HEK293 (cell line): ENCODE measurements around the gene DDX52.

ENCODE experiments used
- CTCF ChIA-PET: fragments of 350-600 bp; formaldehyde crosslinking; extraction: SDS; loops from one replicate; lab custom pipeline; 2021; ENCODE audit warnings: antibody characterized with exemption; lab: Yijun Ruan, JAX
- POLR2A ChIA-PET: fragments of 300-600 bp; formaldehyde crosslinking; extraction: SDS; loops from one replicate; lab custom pipeline; 2020; ENCODE audit warnings: antibody characterized with exemption, inconsistent platforms; lab: Yijun Ruan, JAX
- H3K27ac ChIP-seq: fragments of 200-500 bp; sonication (Bioruptor generic); 2 replicates; pipeline ENCODE4 v1.5.1; 2014; ENCODE audit warnings: low read depth, low read length, control low read depth, inconsistent platforms; ENCODE audit errors: extremely low read depth
- H3K36me3 ChIP-seq, 2 experiments: fragments of 200-500 bp in 1 of 2; sonication (Bioruptor generic) in 1 of 2; 1 replicate in 1 of 2; 2 replicates in 1 of 2; pipeline ENCODE4 v1.5.1; 2014 to 2017; ENCODE audit warnings: inconsistent platforms in 2 of 2, low read length in 2 of 2; ENCODE audit not compliant: control insufficient read depth in 2 of 2, insufficient read depth in 1 of 2
- H3K4me1 ChIP-seq: fragments of 200-500 bp; sonication (Bioruptor generic); 2 replicates; pipeline ENCODE4 v1.5.1; 2014; ENCODE audit warnings: mild to moderate bottlenecking, low read length, inconsistent platforms; ENCODE audit not compliant: control insufficient read depth, insufficient read depth
- H3K4me3 ChIP-seq: 2 replicates; pipeline ENCODE4 v1.5.1; 2011; ENCODE audit warnings: low read depth, mild to moderate bottlenecking, control low read depth, low read length, moderate library complexity
- H3K9me3 ChIP-seq: fragments of 200-500 bp; sonication (Bioruptor generic); 2 replicates; pipeline ENCODE4 v1.5.1; 2014; ENCODE audit warnings: low read depth, low read length, inconsistent platforms; ENCODE audit not compliant: control insufficient read depth, insufficient read depth
- BCL11B ChIP-seq: fragments of 450-650 bp; formaldehyde crosslinking; IDR thresholded peaks from 2 replicates; pipeline ENCODE4 v1.5.1; 2016; ENCODE audit warnings: low read depth, missing biosample characterization, missing genetic modification characterization
- GFI1B ChIP-seq: fragments of 450-650 bp; formaldehyde crosslinking; IDR thresholded peaks from 2 replicates; pipeline ENCODE4 v1.5.1; 2016; ENCODE audit warnings: missing biosample characterization, missing genetic modification characterization
- KLF10 ChIP-seq: fragments of 450-650 bp; IDR thresholded peaks from 2 replicates; pipeline ENCODE4 v1.5.1; 2018; ENCODE audit warnings: missing biosample characterization, mild to moderate bottlenecking, missing genetic modification characterization
- KLF9 ChIP-seq: fragments of 450-650 bp; formaldehyde crosslinking; IDR thresholded peaks from 2 replicates; pipeline ENCODE4 v1.5.1; 2016; ENCODE audit warnings: missing biosample characterization, missing genetic modification characterization, low read depth
- MYNN ChIP-seq: fragments of 450-650 bp; formaldehyde crosslinking; IDR thresholded peaks from 2 replicates; pipeline ENCODE4 v1.5.1; 2016; ENCODE audit warnings: missing biosample characterization, missing genetic modification characterization, borderline replicate concordance
- PATZ1 ChIP-seq: fragments of 450-650 bp; formaldehyde crosslinking; IDR thresholded peaks from 2 replicates; pipeline ENCODE4 v1.5.1; 2016; ENCODE audit warnings: missing biosample characterization, missing genetic modification characterization
- ZFHX2 ChIP-seq: fragments of 450-650 bp; formaldehyde crosslinking; conservative IDR thresholded peaks from 2 replicates; pipeline ENCODE4 v1.5.1; 2016; ENCODE audit warnings: missing biosample characterization, missing genetic modification characterization
- ZNF146 ChIP-seq: fragments of 450-650 bp; formaldehyde crosslinking; IDR thresholded peaks from 2 replicates; pipeline ENCODE4 v1.5.1; 2016; ENCODE audit warnings: missing biosample characterization, missing genetic modification characterization
- ZNF18 ChIP-seq: fragments of 450-650 bp; formaldehyde crosslinking; IDR thresholded peaks from 2 replicates; pipeline ENCODE4 v1.5.1; 2016; ENCODE audit warnings: missing biosample characterization, missing genetic modification characterization
- ZNF19 ChIP-seq: fragments of 450-650 bp; formaldehyde crosslinking; IDR thresholded peaks from 2 replicates; pipeline ENCODE4; 2016; ENCODE audit warnings: missing biosample characterization, missing genetic modification characterization, low read depth
- ZNF214 ChIP-seq: fragments of 450-650 bp; formaldehyde crosslinking; IDR thresholded peaks from 2 replicates; pipeline ENCODE4 v1.5.1; 2017; ENCODE audit warnings: missing biosample characterization, mild to moderate bottlenecking, missing genetic modification characterization, borderline replicate concordance
- ZNF223 ChIP-seq: fragments of 450-650 bp; formaldehyde crosslinking; IDR thresholded peaks from 2 replicates; pipeline ENCODE4 v1.5.1; 2016; ENCODE audit warnings: missing biosample characterization, missing genetic modification characterization
- ZNF394 ChIP-seq: fragments of 450-650 bp; formaldehyde crosslinking; IDR thresholded peaks from 2 replicates; pipeline ENCODE4 v1.5.1; 2016; ENCODE audit warnings: missing biosample characterization, missing genetic modification characterization, mild to moderate bottlenecking, moderate library complexity, borderline replicate concordance
- ZNF416 ChIP-seq: fragments of 450-650 bp; formaldehyde crosslinking; IDR thresholded peaks from 2 replicates; pipeline ENCODE4 v1.5.1; 2016; ENCODE audit warnings: missing biosample characterization, missing genetic modification characterization
- ZNF513 ChIP-seq: fragments of 450-650 bp; IDR thresholded peaks from 2 replicates; pipeline ENCODE4 v1.5.1; 2018; ENCODE audit warnings: missing biosample characterization, missing genetic modification characterization
- ZNF514 ChIP-seq: fragments of 450-650 bp; formaldehyde crosslinking; IDR thresholded peaks from 2 replicates; pipeline ENCODE4 v1.5.1; 2016; ENCODE audit warnings: missing biosample characterization, missing genetic modification characterization
- ZNF623 ChIP-seq: fragments of 450-650 bp; formaldehyde crosslinking; IDR thresholded peaks from 2 replicates; pipeline ENCODE4 v1.5.1; 2016; ENCODE audit warnings: missing biosample characterization, missing genetic modification characterization
- ZXDB ChIP-seq: fragments of 450-650 bp; formaldehyde crosslinking; IDR thresholded peaks from 2 replicates; pipeline ENCODE4 v1.5.1; 2016; ENCODE audit warnings: missing biosample characterization, missing genetic modification characterization

Gene DDX52

GRCh38 chr17:37662353-37662752, 19.1 kb upstream of the DDX52 start (continued):
- TF ChIP-seq GFI1B: no peak
- no peak for TF ChIP-seq MYNN
- TF ChIP-seq ZXDB (tag by site-specific recombination): no peak

GRCh38 chr17:37661400-37662014, 18.3 kb upstream of the DDX52 start:
- no peaks in the 10 kb centered on the region for H3K9me3 ChIP-seq
- H3K36me3 ChIP-seq: no peaks in the 10 kb centered on the region
- no peak overlapping the region for H3K4me3 ChIP-seq
- H3K4me1 ChIP-seq: no peaks in the 10 kb centered on the region
- H3K27ac ChIP-seq: no peak overlapping the region
- CTCF ChIA-PET: interaction anchor here (0.6 to 3.3 kb wide), 4 partner anchors 11 to 109 kb away, joined by 3 to 18 read pairs (median 4); no protein-coding TSS in a partner anchor
- POLR2A ChIA-PET: no interaction called here
- TF ChIP-seq ZFHX2 (tag by site-specific recombination) (no peak), GFI1B (no peak), ZNF146 (tag by site-specific recombination) (no peak), ZNF623 (tag by site-specific recombination) (no peak), ZNF18 (tag by site-specific recombination) (no peak), BCL11B (tag by site-specific recombination) (no peak), ZNF19 (tag by site-specific recombination) (no peak), PATZ1 (tag by site-specific recombination) (no peak)

- Histone ChIP-seq H3K4me1 (no peaks in the 10 kb centered on the region), H3K36me3 (no peaks in the 10 kb centered on the region), H3K9me3 (no peaks in the 10 kb centered on the region), H3K27ac (no peak overlapping the region), H3K4me3 (no peak overlapping the region)
- ChIA-PET CTCF (interaction anchor here (1.2 to 1.7 kb wide), 2 partner anchors 111 to 131 kb away, joined by 3 to 6 read pairs; no protein-coding TSS in a partner anchor), POLR2A (no interaction called here)
- TF ChIP-seq KLF10 (tag by site-specific recombination) (no peak), ZXDB (tag by site-specific recombination) (no peak), ZNF223 (tag by site-specific recombination) (no peak), KLF9 (tag by site-specific recombination) (no peak), ZNF513 (no peak), ZNF214 (tag by site-specific recombination) (no peak)
These were observed 16.7 kb upstream of the DDX52 start for GRCh38 chr17:37659925-37660324.

- H3K9me3 ChIP-seq: no peaks in the 10 kb centered on the region
- ChIA-PET POLR2A (no interaction called here), CTCF (interaction anchor here (0.7 to 2.5 kb wide), 3 partner anchors 9 to 122 kb away, joined by 3 to 14 read pairs (median 3); no protein-coding TSS in a partner anchor)
- no peaks in the 10 kb centered on the region for H3K36me3 ChIP-seq
- no peak for TF ChIP-seq ZNF416 (tag by site-specific recombination)
- no peak for TF ChIP-seq KLF10 (tag by site-specific recombination)
- TF ChIP-seq ZNF514: no peak
- TF ChIP-seq ZNF394 (tag by site-specific recombination): no peak
- no peak overlapping the region for H3K4me3 ChIP-seq
- no peak overlapping the region for H3K27ac ChIP-seq
- no peaks in the 10 kb centered on the region for H3K4me1 ChIP-seq
These were observed 14.0 kb upstream of the DDX52 start for GRCh38 chr17:37657202-37657601.
